ENCODE measurements around the gene RTEL1. TPM values are rescaled to one million over a fixed set of nuclear protein-coding genes. Genes with fewer than 3 reads are reported as not detected.

Gene RTEL1
- total and polyA plus RNA-seq, 9 of the 15 experiments (the other 6 are each of a cell fraction or from before 2014, with no cell fraction given): 0.36 to 61.0 (median 17.9) TPM

- FAIRE-seq: no peak
- Histone ChIP-seq H3K27me3 (ENCODE audit: control insufficient read depth in 2 of 2, insufficient read depth in 2 of 2, low read length in 2 of 2) (no peaks in the 10 kb centered on the region), H3K27ac (ENCODE audit: extremely low read depth, low read depth, low read length) (peak overlapping the region; percentile 63; the same call in 1 of the 3 replicates), H3K4me3 (peak overlapping the region; percentile 32), H4K20me1 (replicated peaks; ENCODE audit: control insufficient read depth, insufficient read depth, low read length) (no peaks in the 10 kb centered on the region; the same call in 1 of the 2 replicates), H3K79me2 (ENCODE audit: control insufficient read depth, insufficient read depth, low read length) (peaks cover 16% of the 10 kb centered on the region), H3K4me2 (ENCODE audit: insufficient read depth, low read length) (no peak overlapping the region), H3K4me1 (replicated peaks in 1 of 2; ENCODE audit: control insufficient read depth in 2 of 2, insufficient read depth in 2 of 2, low read length in 2 of 2) (peaks cover 11 to 81% of the 10 kb centered on the region in 2 experiments), H2AFZ (ENCODE audit: low read depth, low read length) (no peak overlapping the region), H3K9ac (ENCODE audit: insufficient read depth in 1 of 2, low read depth in 2 of 2, low read length in 2 of 2) (peak overlapping the region; percentile 53 to 91), H3K36me3 (ENCODE audit: control insufficient read depth, insufficient read depth, low read length) (peaks cover 60% of the 10 kb centered on the region; the same call in 1 of the 3 replicates), H3K9me1 (ENCODE audit: control insufficient read depth, insufficient read depth, low read length) (no peaks in the 10 kb centered on the region), H3K9me3 (replicated peaks; ENCODE audit: control insufficient read depth, insufficient read depth, low read depth, low read length) (no peaks in the 10 kb centered on the region)
- 37% methylated on average over 13 of the region's 26 CpGs for WGBS (ENCODE audit: insufficient coverage, low coverage, missing lambda C conversion rate)
- ChIA-PET POLR2A (interaction anchor here (0.6 to 1.1 kb wide), 5 partner anchors 11 to 31 kb away, joined by 3 to 9 read pairs (median 3); partner anchors contain the start of genes ARFRP1 and ZGPAT), CTCF (ENCODE audit: low intra/inter-chr PET ratio) (no interaction called here)
- no TSS peak for BruUV-seq (replicated peaks)
- in situ Hi-C loops (cut with MboI): no loop called here
- peak; percentile 58 for ATAC-seq
- intact Hi-C loops (cut with micrococcal nuclease): no loop called here
- DNase-seq (ENCODE audit: extremely low read depth in 1 of 4, low spot score in 3 of 4): peak; percentile 62 to 74 (median 66)
- TF ChIP-seq EGR1 (conservative IDR thresholded peaks at IDR 0.05) (no peak), XRCC4 (IDR thresholded peaks at IDR 0.05; ENCODE audit: extremely low read depth, insufficient read depth, insufficient read length) (no peak), ZNF384 (IDR thresholded peaks at IDR 0.05; ENCODE audit: low read depth, low read length) (no peak), ID3 (CRISPR knock-in tag; IDR thresholded peaks at IDR 0.05) (no peak), ID3 (tag; IDR thresholded peaks at IDR 0.05) (no peak), TEAD4 (IDR thresholded peaks at IDR 0.05; ENCODE audit: low read length) (no peak), TEAD4 (CRISPR knock-in tag; IDR thresholded peaks at IDR 0.05; ENCODE audit: borderline replicate concordance) (no peak), ZNF764 (CRISPR knock-in tag; IDR thresholded peaks at IDR 0.05; ENCODE audit: low read depth) (no peak), KLF6 (CRISPR knock-in tag; IDR thresholded peaks at IDR 0.05; ENCODE audit: borderline replicate concordance) (no peak), TCF7 (IDR thresholded peaks at IDR 0.05; ENCODE audit: borderline replicate concordance) (no peak), POLR2AphosphoS5 (IDR thresholded peaks at IDR 0.05; ENCODE audit: control insufficient read depth, insufficient read depth, low read depth, low read length) (no peak), PTBP1 (IDR thresholded peaks at IDR 0.05; ENCODE audit: low read depth, low read length) (no peak), HDAC2 (IDR thresholded peaks at IDR 0.05) (no peak), CXXC5 (CRISPR knock-in tag; IDR thresholded peaks at IDR 0.05) (no peak), ZNF197 (CRISPR knock-in tag; IDR thresholded peaks at IDR 0.05; ENCODE audit: low read depth) (no peak), ETS2 (tag; IDR thresholded peaks at IDR 0.05; ENCODE audit: borderline replicate concordance, poor library complexity, severe bottlenecking) (no peak), KLF10 (CRISPR knock-in tag; IDR thresholded peaks at IDR 0.05) (no peak), ZNF239 (CRISPR knock-in tag; IDR thresholded peaks at IDR 0.05) (no peak), SRSF7 (optimal IDR thresholded peaks at IDR 0.05; ENCODE audit: low read depth, low read length) (no peak), HNRNPL (IDR thresholded peaks at IDR 0.05; ENCODE audit: low read depth, low read length) (0 out of 2 replicates have a peak, but pooled peaks have one; percentile 19), MEF2D (tag; conservative IDR thresholded peaks at IDR 0.05; ENCODE audit: low read depth) (no peak), STAT5B (CRISPR knock-in tag; IDR thresholded peaks at IDR 0.05) (no peak), CREM (IDR thresholded peaks at IDR 0.05; ENCODE audit: low read depth) (peak; percentile 33; the same call in 1 of the 2 replicates)
Measured at GRCh38 chr20:63738687-63739129, 80.6 kb downstream of the RTEL1 start.
